T-helper 1 cell treated with Interleukin-12 subunit alpha and Interleukin-12 subunit beta and Interleukin-4 antibody, amounts not matched to agents 30 ng/mL and 1 ng/mL, for 36 hours (primary cell): Measurements from ENCODE around the gene WHRN. TPM values are rescaled to one million over a fixed set of nuclear protein-coding genes. Genes with fewer than 3 reads are reported as not detected.

Experiments used
- intact Hi-C: fragments of 100-400 bp; cut with micrococcal nuclease; formaldehyde crosslinking; loops from one replicate; pipeline ENCODE4 v1.15.1; 2024
- total RNA-seq: library from RNA; stranded (reverse); gene quantifications from 2 replicates; pipeline ENCODE4 v1.2.3, GENCODE V29; 2022

WHRN gene
- total RNA-seq, 1 donor from 2014 or later = 1.6 TPM

GRCh38 chr9:114515528-114515927, 10.3 kb upstream of the WHRN start:
- intact Hi-C loops = no loop called here

- intact Hi-C loops = no loop called here
Observed at GRCh38 chr9:114513959-114514267, 8.6 kb upstream of the WHRN start.

GRCh38 chr9:114513055-114513958, 8.0 kb upstream of the WHRN start:
- intact Hi-C loops = no loop called here

GRCh38 chr9:114511978-114512874, 7.0 kb upstream of the WHRN start:
- intact Hi-C loops = no loop called here

- intact Hi-C loops = loop anchor here (1.0 to 10.0 kb wide), 5 partner anchors 102 to 420 kb away; no protein-coding TSS in a partner anchor
Observed at GRCh38 chr9:114507726-114508125, 2.5 kb upstream of the WHRN start.

- intact Hi-C loops = loop anchor here (5.0 to 10.0 kb wide), 4 partner anchors 169 to 421 kb away; no protein-coding TSS in a partner anchor
Observed at GRCh38 chr9:114506082-114506390, 763 bp upstream of the WHRN start.

GRCh38 chr9:114504341-114505186, 709 bp downstream of the WHRN start:
- intact Hi-C loops = loop anchor here (1.0 to 10.0 kb wide), 10 partner anchors 14 to 423 kb away; partner anchors contain the start of gene ATP6V1G1

GRCh38 chr9:114503522-114504340, 1.5 kb downstream of the WHRN start:
- intact Hi-C loops = loop anchor here (10.0 kb wide), 1 partner anchor 401 kb away; no protein-coding TSS in a partner anchor

GRCh38 chr9:114503009-114503408, 2.3 kb downstream of the WHRN start:
- intact Hi-C loops = loop anchor here (10.0 kb wide), 1 partner anchor 402 kb away; no protein-coding TSS in a partner anchor

GRCh38 chr9:114501796-114502682, 3.2 kb downstream of the WHRN start:
- intact Hi-C loops = loop anchor here (10.0 kb wide), 1 partner anchor 403 kb away; no protein-coding TSS in a partner anchor

- intact Hi-C loops = loop anchor here (10.0 kb wide), 1 partner anchor 404 kb away; no protein-coding TSS in a partner anchor
Observed at GRCh38 chr9:114500697-114501292, 4.5 kb downstream of the WHRN start.

GRCh38 chr9:114499941-114500696, 5.2 kb downstream of the WHRN start:
- intact Hi-C loops = loop anchor here (10.0 kb wide), 1 partner anchor 405 kb away; no protein-coding TSS in a partner anchor

- intact Hi-C loops = no loop called here
Observed at GRCh38 chr9:114499528-114499927, 5.7 kb downstream of the WHRN start.

- intact Hi-C loops = no loop called here
Observed at GRCh38 chr9:114497727-114498382, 7.4 kb downstream of the WHRN start.

GRCh38 chr9:114497236-114497635, 8.0 kb downstream of the WHRN start:
- intact Hi-C loops = no loop called here

- intact Hi-C loops = no loop called here
Observed at GRCh38 chr9:114496011-114496410, 9.3 kb downstream of the WHRN start.
